ENCODE data around the gene DCLK1.
A peak's percentile ranks its signal among the peaks of the same experiment; 100 is the strongest.

The DCLK1 gene

GRCh38 chr13:36038785-36039555 lies 92.2 kb downstream of the DCLK1 start:
- ChIA-PET CTCF (no interaction called here), POLR2A (ENCODE audit: low non-redundant PET) (no interaction called here)
- no peak for DNase-seq (ENCODE audit: low spot score)
- no peak for TF ChIP-seq CTCF (conservative IDR thresholded peaks at IDR 0.05; ENCODE audit: low read depth)
- H3K27ac ChIP-seq: no peak overlapping the region

- TF ChIP-seq CTCF (conservative IDR thresholded peaks at IDR 0.05; ENCODE audit: low read depth): no peak
- H3K27ac ChIP-seq: no peak overlapping the region
- DNase-seq (ENCODE audit: low spot score): no peak
- CTCF ChIA-PET: interaction anchor here (0.6 kb wide), 1 partner anchor 102 kb away, joined by 3 read pairs; no protein-coding TSS in a partner anchor
- POLR2A ChIA-PET (ENCODE audit: low non-redundant PET): no interaction called here
Measured at GRCh38 chr13:36033035-36033434, 98.1 kb downstream of the DCLK1 start.

GRCh38 chr13:36031490-36031889 lies 99.7 kb downstream of the DCLK1 start:
- ChIA-PET POLR2A (ENCODE audit: low non-redundant PET) (no interaction called here), CTCF (no interaction called here)

GRCh38 chr13:36030670-36031331 lies 100.4 kb downstream of the DCLK1 start:
- TF ChIP-seq CTCF (conservative IDR thresholded peaks at IDR 0.05; ENCODE audit: low read depth): no peak
- H3K27ac ChIP-seq: no peak overlapping the region
- ChIA-PET CTCF (no interaction called here), POLR2A (ENCODE audit: low non-redundant PET) (no interaction called here)
- peak; percentile 47 for DNase-seq (ENCODE audit: low spot score)

More at GRCh38 chr13:36031490-36031889, 99.7 kb downstream of the DCLK1 start:
- H3K27ac ChIP-seq: no peak overlapping the region
- no peak for DNase-seq (ENCODE audit: low spot score)
- TF ChIP-seq CTCF (conservative IDR thresholded peaks at IDR 0.05; ENCODE audit: low read depth): no peak

GRCh38 chr13:36029166-36029565 lies 102.0 kb downstream of the DCLK1 start:
- H3K27ac ChIP-seq: no peak overlapping the region
- no peak for TF ChIP-seq CTCF (conservative IDR thresholded peaks at IDR 0.05; ENCODE audit: low read depth)
- ChIA-PET POLR2A (ENCODE audit: low non-redundant PET) (no interaction called here), CTCF (no interaction called here)
- no peak for DNase-seq (ENCODE audit: low spot score)

GRCh38 chr13:36028359-36029025 lies 102.7 kb downstream of the DCLK1 start:
- ChIA-PET POLR2A (ENCODE audit: low non-redundant PET) (no interaction called here), CTCF (no interaction called here)
- no peak for TF ChIP-seq CTCF (conservative IDR thresholded peaks at IDR 0.05; ENCODE audit: low read depth)
- H3K27ac ChIP-seq: no peak overlapping the region
- no peak for DNase-seq (ENCODE audit: low spot score)

Measured in RWPE1 (cell line).